T47D (cell line): ENCODE data around the gene SUSD6.
A peak's percentile ranks its signal among the peaks of the same experiment; 100 is the strongest.

Experiments used
- DNase-seq, 2 experiments: peaks; one replicate each; pipeline versions ENCODE4 v3.0.0 to v3.0.0-alpha.2; 2011 to 2012; ENCODE audit warnings: low read depth in 1 of 2, low spot score in 1 of 2
- JUND ChIP-seq: IDR thresholded peaks from 2 replicates; pipeline ENCODE4 v1.6.1; 2012; ENCODE audit warnings: low read depth
- in situ Hi-C: cut with HindIII; loops from 2 replicates; pipeline ENCODE4 v1.10.0; 2016; ENCODE audit warnings: low sequenced_read_pairs, low pct_unique_long_range_greater_than_20kb

SUSD6 gene

GRCh38 chr14:69650948-69651369 is 39.6 kb downstream of the SUSD6 start:
- no peak for TF ChIP-seq JUND
- DNase-seq = peak in 1 of 2 experiments; percentile 92
- in situ Hi-C loops = no loop called here

- TF ChIP-seq JUND = no peak
- in situ Hi-C loops = no loop called here
- no peak for DNase-seq
Observed at GRCh38 chr14:69651664-69652063, 40.3 kb downstream of the SUSD6 start.

DNA sequence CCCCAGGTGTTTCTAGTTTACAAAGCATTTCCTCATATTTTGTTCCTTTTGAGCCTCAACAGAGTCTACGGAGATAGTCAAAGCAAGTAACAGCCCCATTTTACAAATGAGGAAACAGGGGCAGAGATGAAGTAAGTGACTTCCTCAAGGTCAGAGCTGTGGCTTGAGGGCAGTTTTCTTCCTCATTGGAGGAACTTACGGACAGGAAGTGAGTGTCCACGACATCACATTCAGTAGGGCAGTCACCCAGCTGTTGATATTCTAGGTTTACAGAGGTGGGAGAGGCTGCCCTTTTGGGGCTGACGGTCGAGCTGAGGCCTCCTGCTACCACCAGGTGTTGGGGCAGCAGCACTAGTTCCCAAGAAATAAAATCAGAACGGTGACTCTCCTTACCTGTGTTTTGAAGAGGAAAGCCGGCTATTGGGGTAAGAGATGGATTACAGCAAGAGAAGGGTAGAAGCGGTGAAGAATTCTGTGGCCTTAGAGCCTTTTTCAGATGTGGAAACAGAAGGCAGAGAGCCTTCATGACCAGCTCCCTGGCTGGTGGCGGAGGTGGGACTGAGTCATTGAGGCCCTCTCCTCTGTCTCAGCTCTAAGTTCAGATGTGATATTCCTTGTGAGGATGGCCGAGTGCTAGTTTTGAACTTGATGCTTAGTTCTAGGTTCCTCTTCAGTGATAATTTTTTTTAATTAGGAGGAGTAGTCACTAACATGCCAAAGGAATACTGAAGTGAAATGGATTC is 41.7 kb downstream of the SUSD6 start:
- in situ Hi-C loops = no loop called here
- TF ChIP-seq JUND = no peak
- no peak for DNase-seq

- DNase-seq = peak in 1 of 2 experiments; percentile 63
- in situ Hi-C loops = no loop called here
- no peak for TF ChIP-seq JUND
Observed at GRCh38 chr14:69654116-69654515, 42.7 kb downstream of the SUSD6 start.

DNA sequence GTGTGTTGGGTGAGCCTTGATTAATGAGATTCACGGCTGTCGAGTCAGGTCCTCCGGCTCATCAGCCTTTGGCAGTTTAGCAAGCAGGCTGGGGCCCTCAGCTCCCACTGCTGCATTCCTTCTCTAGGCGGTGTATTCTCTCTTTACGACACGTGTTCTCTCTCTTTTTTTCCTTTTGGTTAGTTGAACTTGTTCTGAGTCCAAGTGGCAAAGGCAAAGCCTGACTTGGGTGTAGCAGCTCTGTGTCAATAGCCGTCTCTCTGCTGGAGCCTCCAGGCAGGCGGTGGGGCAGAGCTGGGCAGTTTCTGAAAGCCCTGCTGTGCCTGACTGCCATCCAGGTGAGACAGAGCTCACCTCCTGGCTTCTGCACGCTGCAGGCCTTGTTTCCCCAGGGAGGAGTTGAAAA is 46.6 kb downstream of the SUSD6 start:
- DNase-seq = peak; percentile 31 to 86
- no peak for TF ChIP-seq JUND

GRCh38 chr14:69658664-69659261 is 47.4 kb downstream of the SUSD6 start:
- in situ Hi-C loops = no loop called here
- DNase-seq = no peak
- TF ChIP-seq JUND = no peak

More for the DNA sequence above, 46.6 kb downstream of the SUSD6 start:
- in situ Hi-C loops = no loop called here

GRCh38 chr14:69660344-69661193 is 49.2 kb downstream of the SUSD6 start:
- DNase-seq = no peak
- TF ChIP-seq JUND = no peak
- in situ Hi-C loops = no loop called here

DNA sequence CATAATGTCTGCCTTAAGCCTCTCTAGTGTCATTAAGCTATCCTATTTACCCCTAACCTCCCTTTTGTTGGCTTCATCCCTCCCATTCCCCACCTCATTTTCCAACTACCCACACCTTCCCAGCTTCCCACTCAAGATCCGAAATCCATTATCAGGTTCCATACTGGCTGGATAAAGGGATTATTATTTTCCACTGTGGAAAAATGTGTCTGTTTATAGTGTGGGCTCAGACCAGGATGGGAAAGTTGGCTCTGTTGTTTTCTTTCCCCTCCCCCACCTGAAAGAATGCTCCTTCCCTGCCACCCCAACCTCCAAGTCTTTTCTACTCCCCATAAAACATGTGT is 49.8 kb downstream of the SUSD6 start:
- DNase-seq = no peak
- in situ Hi-C loops = no loop called here
- no peak for TF ChIP-seq JUND

DNA sequence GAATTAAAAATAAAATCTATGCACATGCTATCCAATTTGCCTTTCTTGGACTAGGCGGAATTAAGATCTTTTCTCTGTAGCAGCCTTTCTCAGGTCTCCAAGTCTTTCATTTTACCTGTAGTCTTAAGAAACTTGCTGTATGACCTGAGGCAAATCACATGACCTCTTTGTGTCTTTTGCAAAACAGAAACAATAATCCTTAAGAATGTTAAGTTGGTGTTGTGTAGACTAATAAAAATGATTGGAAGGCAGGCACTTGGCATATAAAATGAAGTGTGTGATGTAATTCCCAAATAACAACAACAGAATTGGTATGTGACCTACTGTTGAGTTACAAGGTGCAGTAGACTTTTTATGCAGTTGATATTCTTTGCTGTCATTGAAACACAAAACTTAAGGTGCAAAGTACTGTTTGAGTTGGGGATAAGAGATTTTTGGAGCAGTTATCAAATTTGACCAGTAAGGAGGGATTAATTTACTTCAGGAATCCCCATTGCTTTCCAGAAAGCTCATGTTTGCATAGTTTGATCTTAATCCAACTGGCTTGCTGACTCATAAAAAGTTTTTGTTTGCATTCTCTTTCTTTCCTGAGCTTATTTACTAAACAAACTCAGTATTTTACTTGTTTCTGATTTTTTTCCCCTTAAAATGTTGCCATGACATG is 51.4 kb downstream of the SUSD6 start:
- in situ Hi-C loops = no loop called here
- peak in 1 of 2 experiments; percentile 71 for DNase-seq
- TF ChIP-seq JUND = no peak; the same call in 1 of the 2 replicates

GRCh38 chr14:69663300-69663643 is 51.9 kb downstream of the SUSD6 start:
- in situ Hi-C loops = no loop called here
- TF ChIP-seq JUND = no peak
- DNase-seq = no peak

GRCh38 chr14:69664265-69664664 is 52.9 kb downstream of the SUSD6 start:
- in situ Hi-C loops = no loop called here
- no peak for DNase-seq
- TF ChIP-seq JUND = no peak

DNA sequence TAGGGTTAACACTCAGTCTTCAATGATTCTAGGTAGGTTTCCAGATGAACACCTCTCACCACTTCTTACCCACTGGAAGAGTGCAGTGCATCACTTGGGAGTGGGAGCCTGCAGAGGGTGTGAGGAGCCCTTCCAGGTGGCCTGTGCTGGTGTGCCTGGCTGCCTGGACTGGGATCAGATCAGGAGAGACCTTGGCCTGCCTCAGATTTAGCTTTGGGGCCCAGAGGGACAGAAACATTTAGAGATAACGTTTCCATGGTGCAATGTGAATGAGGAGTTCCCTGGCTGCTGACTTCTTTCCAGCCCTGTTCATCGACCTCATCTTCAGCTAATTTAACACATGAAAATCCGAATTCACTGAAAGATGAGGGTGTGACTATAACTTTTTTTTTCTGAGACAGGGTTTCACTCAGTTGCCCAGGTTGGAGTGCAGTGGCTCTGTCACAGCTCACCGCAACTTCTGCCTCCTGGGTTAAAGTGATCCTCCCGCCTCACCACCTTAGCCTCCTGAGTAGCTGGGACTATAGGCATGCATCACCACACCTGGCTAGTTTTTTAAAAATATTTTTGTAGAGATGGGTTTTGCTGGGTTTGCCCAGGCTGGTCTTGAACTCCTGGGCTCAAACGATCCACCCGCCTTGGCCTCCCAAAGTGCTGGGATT is 53.6 kb downstream of the SUSD6 start:
- DNase-seq = no peak
- in situ Hi-C loops = no loop called here
- TF ChIP-seq JUND = no peak
